Measurements from ENCODE around the gene GUCA1A. TPM values are rescaled to one million over a fixed set of nuclear protein-coding genes. Genes with fewer than 3 reads are reported as not detected.

Gene GUCA1A
- total RNA-seq, 1 experiment from 2014 or later: 17.2 TPM

DNA sequence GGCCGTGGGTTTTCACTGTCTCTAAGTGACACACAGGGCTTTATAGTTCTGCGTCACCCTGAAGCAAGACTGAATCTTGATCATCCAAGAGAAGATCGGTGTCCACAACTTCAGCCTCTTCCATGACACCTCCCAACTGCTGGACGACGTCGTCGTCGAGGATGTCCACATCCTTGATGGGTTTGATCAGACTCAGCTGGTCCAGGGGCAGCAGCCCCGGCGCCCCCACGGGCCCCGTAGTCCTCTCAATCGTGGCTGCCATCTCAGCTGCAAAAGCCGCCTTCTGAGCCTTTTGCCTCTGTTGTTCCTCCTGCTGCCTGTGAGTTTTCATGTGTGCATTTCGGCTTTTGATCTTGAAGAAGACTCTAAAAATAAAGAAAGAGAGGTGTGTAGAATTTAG, 55.1 kb downstream of the GUCA1A start:
- no peak overlapping the region for H2BK5ac ChIP-seq (ENCODE audit: insufficient read length, low read length)
- H3K23ac ChIP-seq (ENCODE audit: insufficient read length, low read depth, low read length): no peak overlapping the region
- no peak overlapping the region for H3K14ac ChIP-seq (ENCODE audit: insufficient read depth, low read length)
- no peak overlapping the region for H2AK5ac ChIP-seq (ENCODE audit: insufficient read length, low read length)
- H2AFZ ChIP-seq (ENCODE audit: low read length): no peak overlapping the region
- WGBS (ENCODE audit: extremely low coverage, insufficient read length, low lambda C conversion rate): no CpG with 5 or more reads among the region's 15 CpGs
- H2BK120ac ChIP-seq (ENCODE audit: low read depth, low read length, poor library complexity, severe bottlenecking): no peak overlapping the region
- no peak overlapping the region for H3K9ac ChIP-seq (ENCODE audit: extremely low read depth, insufficient read length, low read length)
- Mint-ChIP-seq H3K9me3 (no peaks in the 10 kb centered on the region), H3K36me3 (ENCODE audit: insufficient read depth in 1 of 3, low read depth in 3 of 3) (peaks cover 14 to 38% (median 35%) of the 10 kb centered on the region in 3 experiments; a peak in 6 of 7 replicates), H3K27ac (no peak overlapping the region), H3K27me3 (ENCODE audit: low read depth) (no peaks in the 10 kb centered on the region), H3K4me1 (peaks cover 0 to 5% of the 10 kb centered on the region in 2 experiments; a peak in 3 of 4 replicates), H3K4me3 (no peak overlapping the region)
- H3K4me2 ChIP-seq (ENCODE audit: insufficient read depth, insufficient read length, low read length): no peak overlapping the region
- H3K18ac ChIP-seq (ENCODE audit: insufficient read length, low read depth, low read length): no peak overlapping the region
- no peak overlapping the region for H4K5ac ChIP-seq (ENCODE audit: insufficient read length, low read depth, low read length)
- no peaks in the 10 kb centered on the region for H3K9me3 ChIP-seq (ENCODE audit: control insufficient read depth, low read depth, low read length)
- no peaks in the 10 kb centered on the region for H3K23me2 ChIP-seq (ENCODE audit: insufficient read length, low read depth, low read length, poor library complexity, severe bottlenecking)
- no peak overlapping the region for H3K27ac ChIP-seq (ENCODE audit: insufficient read length, low read depth, low read length)
- no peak overlapping the region for H3K4ac ChIP-seq (ENCODE audit: low read depth, low read length)
- no peak overlapping the region for H3T11ph ChIP-seq (ENCODE audit: low read length)
- no peak overlapping the region for H2BK20ac ChIP-seq (ENCODE audit: low read depth, low read length, poor library complexity, severe bottlenecking)
- TF ChIP-seq, protein P1, sequence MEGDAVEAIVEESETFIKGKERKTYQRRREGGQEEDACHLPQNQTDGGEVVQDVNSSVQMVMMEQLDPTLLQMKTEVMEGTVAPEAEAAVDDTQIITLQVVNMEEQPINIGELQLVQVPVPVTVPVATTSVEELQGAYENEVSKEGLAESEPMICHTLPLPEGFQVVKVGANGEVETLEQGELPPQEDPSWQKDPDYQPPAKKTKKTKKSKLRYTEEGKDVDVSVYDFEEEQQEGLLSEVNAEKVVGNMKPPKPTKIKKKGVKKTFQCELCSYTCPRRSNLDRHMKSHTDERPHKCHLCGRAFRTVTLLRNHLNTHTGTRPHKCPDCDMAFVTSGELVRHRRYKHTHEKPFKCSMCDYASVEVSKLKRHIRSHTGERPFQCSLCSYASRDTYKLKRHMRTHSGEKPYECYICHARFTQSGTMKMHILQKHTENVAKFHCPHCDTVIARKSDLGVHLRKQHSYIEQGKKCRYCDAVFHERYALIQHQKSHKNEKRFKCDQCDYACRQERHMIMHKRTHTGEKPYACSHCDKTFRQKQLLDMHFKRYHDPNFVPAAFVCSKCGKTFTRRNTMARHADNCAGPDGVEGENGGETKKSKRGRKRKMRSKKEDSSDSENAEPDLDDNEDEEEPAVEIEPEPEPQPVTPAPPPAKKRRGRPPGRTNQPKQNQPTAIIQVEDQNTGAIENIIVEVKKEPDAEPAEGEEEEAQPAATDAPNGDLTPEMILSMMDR (conservative IDR thresholded peaks at IDR 0.05): no peak
- H3K27me3 ChIP-seq (ENCODE audit: insufficient read depth, low read length): no peaks in the 10 kb centered on the region
- H3K4me1 ChIP-seq (ENCODE audit: insufficient read depth, low read length): no peaks in the 10 kb centered on the region
- no peak overlapping the region for H2BK12ac ChIP-seq (ENCODE audit: insufficient read length, low read depth, low read length)
- no peaks in the 10 kb centered on the region for H3K79me1 ChIP-seq (ENCODE audit: insufficient read depth, low read depth, low read length, poor library complexity, severe bottlenecking)
- H4K20me1 ChIP-seq (ENCODE audit: control insufficient read depth, insufficient read depth, insufficient read length): no peaks in the 10 kb centered on the region
- no peak overlapping the region for H2BK15ac ChIP-seq (ENCODE audit: low read depth, low read length)
- H3K79me2 ChIP-seq (ENCODE audit: insufficient read depth, low read length): no peaks in the 10 kb centered on the region
- no peak overlapping the region for H4K91ac ChIP-seq (ENCODE audit: insufficient read length, low read depth, low read length)
- DNase-seq: no peak
- H4K8ac ChIP-seq (replicated peaks; ENCODE audit: insufficient read length, low read depth, low read length): no peak overlapping the region
- no peak overlapping the region for H3K56ac ChIP-seq (ENCODE audit: insufficient read length, low read depth, low read length)

Other genes starting within 250 kb of the GUCA1A start
- gene CCND3, start 231.6 kb upstream of the GUCA1A start, total RNA-seq (2021): 24.2 and 25.3 TPM in 2 replicates
- 30.4 and 32.9 TPM in 2 replicates for gene TAF8, start 122.8 kb upstream of the GUCA1A start, total RNA-seq (2021)
- gene C6orf132, start 30.7 kb upstream of the GUCA1A start, total RNA-seq (2021): 45.1 and 48.4 TPM in 2 replicates
- gene GUCA1B, start 21.6 kb downstream of the GUCA1A start, total RNA-seq (2021): 1.1 and 1.3 TPM in 2 replicates
- 33.9 and 36.3 TPM in 2 replicates for gene MRPS10, start 44.5 kb downstream of the GUCA1A start, total RNA-seq (2021)